SHP77 (cell line): ENCODE data around the gene DDRGK1.

ENCODE experiments used
- DNase-seq, 2 experiments: peaks; one replicate each; lab custom pipeline; 2025; lab: John Stamatoyannopoulos, UW

Gene DDRGK1

GRCh38 chr20:3204124-3204794 lies at the start of gene DDRGK1:
Gene DDRGK1, minus strand, starts transcription at chr20:3204682. Its CDS starts 55 bp downstream, at chr20:3204627.
- DNase-seq: peak; percentile 76 to 82

- DNase-seq: no peak
These were observed 47.3 kb upstream of the DDRGK1 start for GRCh38 chr20:3251806-3252205.

- DNase-seq: peak; percentile 77 to 81
These were observed 45.6 kb upstream of the DDRGK1 start for GRCh38 chr20:3250091-3250504.

DNA sequence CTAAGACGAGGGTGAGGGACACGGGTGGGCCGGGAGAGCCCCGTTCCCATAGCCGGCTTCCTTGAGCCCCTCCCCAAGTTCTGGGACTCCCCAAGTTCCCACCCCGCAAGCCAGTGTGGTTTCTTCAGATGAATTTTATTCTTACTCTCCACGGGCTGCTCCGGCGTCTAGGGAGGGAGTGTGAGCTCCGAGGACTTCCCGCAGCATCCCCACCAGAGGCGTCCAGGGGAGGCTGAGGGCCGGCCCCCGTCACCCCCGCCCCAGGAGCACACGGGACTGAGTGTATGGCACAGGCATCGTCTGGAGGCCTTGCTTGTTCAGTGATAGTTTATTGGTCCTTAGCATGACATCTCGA lies 44.5 kb upstream of the DDRGK1 start:
- no peak for DNase-seq

- no peak for DNase-seq
These were observed 43.9 kb upstream of the DDRGK1 start for GRCh38 chr20:3248167-3248992.

DNA sequence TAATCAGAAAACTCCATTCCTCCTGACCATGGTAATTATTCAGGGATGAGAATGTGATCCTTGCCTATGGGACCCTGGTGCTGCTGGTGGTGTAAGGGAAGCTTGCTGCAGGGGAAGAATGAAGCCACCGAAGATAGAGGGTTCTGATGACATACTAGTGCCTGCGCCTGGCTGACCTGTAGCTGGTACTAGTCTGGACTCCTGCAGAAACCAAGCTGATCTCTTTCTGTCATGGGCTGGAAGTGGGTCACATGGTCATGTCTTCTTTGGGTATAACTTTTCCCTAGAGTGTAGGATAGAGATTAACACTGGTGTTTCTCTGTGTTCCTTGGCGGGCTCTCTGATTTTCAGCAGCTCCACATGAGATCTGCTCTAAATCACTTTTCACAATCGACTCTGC lies 43.2 kb upstream of the DDRGK1 start:
- no peak for DNase-seq

GRCh38 chr20:3246682-3247081 lies 42.2 kb upstream of the DDRGK1 start:
- no peak for DNase-seq

- no peak for DNase-seq
These were observed 41.2 kb upstream of the DDRGK1 start for GRCh38 chr20:3245711-3246110.

GRCh38 chr20:3245156-3245555 lies 40.7 kb upstream of the DDRGK1 start:
- DNase-seq: no peak

DNA sequence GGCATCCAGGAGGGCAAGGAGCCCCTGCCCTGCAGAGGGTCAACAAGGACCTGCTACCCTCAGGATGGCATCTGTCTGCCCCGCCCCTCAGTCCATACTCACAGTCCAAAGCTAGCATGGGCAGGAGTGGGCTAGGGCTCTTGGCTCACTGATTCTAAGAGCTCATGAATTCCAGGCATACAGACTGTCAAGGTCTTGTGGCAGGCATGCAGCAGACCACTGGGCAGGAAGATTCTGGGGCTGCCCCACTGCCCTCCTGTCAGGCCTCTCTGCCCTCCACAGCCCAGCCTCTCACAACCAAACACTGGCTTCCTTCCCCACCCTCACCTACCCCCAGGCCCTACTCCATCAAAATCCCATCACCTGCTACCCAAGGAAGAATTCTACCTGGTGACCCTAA lies 40.1 kb upstream of the DDRGK1 start:
- no peak for DNase-seq

- peak in 1 of 2 experiments; percentile 33 for DNase-seq
These were observed 39.4 kb upstream of the DDRGK1 start for GRCh38 chr20:3243718-3244358.

DNA sequence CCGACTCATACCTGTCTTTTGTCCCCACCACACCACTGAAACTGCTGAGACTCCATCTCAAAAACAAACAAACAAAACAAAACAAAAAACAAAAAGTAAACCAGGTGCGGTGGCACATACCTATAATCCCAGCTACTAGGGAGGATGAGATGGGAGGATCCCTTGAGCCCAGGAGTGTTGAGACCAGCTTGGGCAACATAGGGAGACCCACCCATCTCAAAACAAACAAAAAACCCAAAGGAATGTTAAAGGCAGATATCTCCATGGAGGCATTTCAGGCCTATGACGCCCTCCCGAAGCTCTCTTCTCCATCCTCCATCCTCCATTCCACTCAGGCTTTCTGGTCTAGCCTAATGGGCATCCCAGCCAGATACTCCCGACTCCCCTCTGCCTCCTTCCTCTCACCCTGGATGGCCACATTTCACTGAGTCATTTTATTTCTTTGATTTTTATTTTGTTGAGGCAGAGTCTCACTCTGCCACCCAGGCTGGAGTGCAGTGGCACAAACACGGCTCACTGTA lies 37.8 kb upstream of the DDRGK1 start:
- DNase-seq: no peak

GRCh38 chr20:3240776-3241363 lies 36.4 kb upstream of the DDRGK1 start:
- DNase-seq: no peak

- no peak for DNase-seq
These were observed 35.6 kb upstream of the DDRGK1 start for GRCh38 chr20:3239867-3240775.

GRCh38 chr20:3239026-3239866 lies 34.8 kb upstream of the DDRGK1 start, which contains the start of gene SLC4A11:
Gene SLC4A11, minus strand, starts transcription at chr20:3239190. Its CDS starts 53 bp downstream, at chr20:3239137.
- DNase-seq: peak; percentile 54 to 77

DNA sequence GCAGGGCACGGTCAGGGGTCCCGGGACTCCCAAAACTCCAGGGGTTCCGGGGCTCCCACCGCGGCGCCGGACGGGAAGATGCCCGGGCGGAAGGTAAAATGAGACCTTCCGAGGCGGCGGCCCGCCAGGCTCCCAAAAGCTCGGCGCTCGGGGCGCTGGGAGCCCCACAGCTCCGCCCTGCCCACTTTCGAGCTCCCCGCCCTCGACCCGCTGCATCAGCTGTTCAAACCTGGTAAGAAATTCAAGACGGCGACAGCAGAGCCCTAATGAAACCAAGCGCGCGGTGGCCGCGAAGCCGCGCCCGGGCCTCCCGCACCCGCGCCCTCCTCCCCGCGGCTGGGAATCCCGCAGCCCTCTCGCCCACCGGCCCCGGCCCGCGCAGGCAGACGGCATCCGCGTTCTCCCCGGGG lies 34.1 kb upstream of the DDRGK1 start:
- DNase-seq: peak in 1 of 2 experiments; percentile 28

DNA sequence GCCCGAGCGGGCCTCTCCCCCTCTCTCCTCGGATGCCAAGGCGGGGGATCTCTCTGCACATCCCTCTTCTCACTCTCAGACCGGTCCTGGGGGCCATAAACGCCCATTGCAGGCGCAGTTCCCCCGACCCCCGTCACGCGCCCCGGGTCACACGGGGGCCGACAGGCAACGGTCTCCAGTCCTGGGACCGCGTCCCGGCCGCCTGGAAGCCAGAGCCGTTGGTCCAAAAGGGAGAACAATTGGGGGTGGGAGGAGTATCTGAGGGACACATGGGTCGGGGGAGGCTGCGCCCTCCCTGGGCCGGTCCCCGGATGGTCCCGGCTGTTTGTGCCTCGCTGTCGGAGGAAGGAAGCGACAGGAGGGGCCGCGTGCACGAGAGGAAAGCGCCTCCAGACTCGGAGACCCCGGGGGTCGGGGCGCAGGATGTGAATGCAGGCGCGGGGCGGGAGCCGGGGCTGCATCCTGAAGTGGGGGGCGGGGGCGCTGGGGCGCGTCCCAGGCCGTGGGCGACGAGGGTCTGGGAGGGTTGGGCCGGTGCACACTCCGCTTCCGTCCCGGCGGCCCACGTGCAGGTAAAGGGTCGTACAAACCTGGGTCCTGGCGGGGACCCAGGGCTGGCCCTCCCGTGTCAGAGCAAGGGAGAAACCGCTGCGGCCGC lies 33.6 kb upstream of the DDRGK1 start:
- no peak for DNase-seq

DNA sequence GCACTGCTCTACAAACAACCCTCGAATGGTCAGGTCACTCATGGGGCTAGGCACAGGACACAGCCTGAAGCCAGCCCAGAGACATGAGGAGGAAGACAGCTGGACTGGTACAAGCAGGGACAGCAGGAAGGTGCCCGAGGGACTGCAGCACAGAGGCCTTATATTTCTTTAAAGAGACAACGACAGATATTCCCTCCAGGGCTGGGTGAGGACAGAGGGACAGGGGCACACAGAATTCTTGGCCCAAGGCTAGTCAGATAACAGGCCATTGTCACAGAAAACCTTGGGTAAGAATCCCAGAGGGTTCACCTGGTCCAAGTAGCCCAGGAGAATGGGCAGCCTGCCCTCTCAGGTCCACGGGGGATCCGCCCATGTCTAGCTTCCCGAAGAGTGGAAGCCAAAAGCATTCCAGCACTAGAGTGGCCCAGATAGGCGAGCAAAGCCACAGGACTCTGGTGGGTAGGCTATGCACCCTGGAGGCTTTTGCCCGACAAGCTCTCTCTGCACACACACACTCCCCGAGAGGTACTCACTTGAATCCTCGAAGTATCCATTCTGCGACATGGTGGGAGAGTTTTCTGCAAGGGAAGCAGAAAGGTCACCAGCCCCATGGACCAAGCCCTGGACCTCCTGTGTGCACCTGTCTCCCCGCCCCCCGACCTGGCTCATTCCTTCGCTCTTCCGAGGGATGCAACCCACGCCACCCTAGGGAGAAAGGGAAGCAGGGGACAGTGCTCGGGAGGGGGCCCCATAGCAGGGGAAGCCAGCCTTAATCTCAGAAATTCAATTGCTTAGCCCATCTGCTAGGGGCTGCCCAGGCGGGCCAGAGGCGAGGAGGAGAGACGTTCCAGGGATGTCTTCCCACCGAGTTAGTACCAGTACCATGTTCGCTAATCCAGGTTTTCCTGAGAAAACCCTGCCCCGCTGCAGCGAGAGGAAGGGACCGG lies 32.8 kb upstream of the DDRGK1 start:
- no peak for DNase-seq
